ACC112 (cell line): Measurements from ENCODE around the gene ABCC3.

Experiments used
- H2AFZ ChIP-seq: fragments of 200-600 bp; sonication (generic); one replicate; pipeline ENCODE4 v1.6.0; 2017; ENCODE audit warnings: antibody characterized with exemption, low read length; ENCODE audit not compliant: unreplicated experiment
- H3K27ac ChIP-seq: fragments of 200-600 bp; sonication (generic); 2 replicates; pipeline ENCODE4 v1.5.1; 2014; ENCODE audit warnings: low read depth, mild to moderate bottlenecking, antibody characterized with exemption, low read length, moderate library complexity
- H3K27me3 ChIP-seq: fragments of 200-600 bp; sonication (generic); 2 replicates; pipeline ENCODE4 v1.6.1; 2014; ENCODE audit warnings: mild to moderate bottlenecking, antibody characterized with exemption, low read length, moderate library complexity, mixed read lengths; ENCODE audit not compliant: insufficient read depth
- H3K36me3 ChIP-seq: fragments of 200-600 bp; sonication (generic); 2 replicates; pipeline ENCODE4 v1.6.1; 2016; ENCODE audit warnings: mild to moderate bottlenecking, antibody characterized with exemption, low read length, moderate library complexity, mixed read lengths; ENCODE audit not compliant: insufficient read depth
- H3K4me1 ChIP-seq: fragments of 200-600 bp; sonication (generic); one replicate; pipeline ENCODE4 v1.6.1; 2016; ENCODE audit warnings: low read length, mixed read lengths; ENCODE audit not compliant: insufficient read depth, unreplicated experiment, control insufficient read depth
- H3K4me3 ChIP-seq: fragments of 200-600 bp; sonication (generic); 2 replicates; pipeline ENCODE4 v1.5.1; 2014; ENCODE audit warnings: mild to moderate bottlenecking, low read depth, low read length
- H3K79me2 ChIP-seq: fragments of 200-600 bp; sonication (generic); one replicate; pipeline ENCODE4 v1.6.0; 2016; ENCODE audit warnings: low read length; ENCODE audit not compliant: control insufficient read depth, unreplicated experiment, insufficient read depth

Gene ABCC3

GRCh38 chr17:50728881-50729765, 94.4 kb downstream of the ABCC3 start:
- H2AFZ ChIP-seq: no peak overlapping the region
- peaks cover 11% of the 10 kb centered on the region for H3K4me1 ChIP-seq
- no peak overlapping the region for H3K27ac ChIP-seq
- no peak overlapping the region for H3K4me3 ChIP-seq
- H3K36me3 ChIP-seq: no peaks in the 10 kb centered on the region
- H3K27me3 ChIP-seq: no peaks in the 10 kb centered on the region
- peaks cover 94% of the 10 kb centered on the region for H3K79me2 ChIP-seq

- no peaks in the 10 kb centered on the region for H3K36me3 ChIP-seq
- H2AFZ ChIP-seq: no peak overlapping the region
- H3K27ac ChIP-seq: no peak overlapping the region
- peaks cover 94% of the 10 kb centered on the region for H3K79me2 ChIP-seq
- peaks cover 6% of the 10 kb centered on the region for H3K4me1 ChIP-seq
- H3K27me3 ChIP-seq: no peaks in the 10 kb centered on the region
- no peak overlapping the region for H3K4me3 ChIP-seq
These were observed 97.1 kb downstream of the ABCC3 start for GRCh38 chr17:50731575-50732460.

- H3K4me1 ChIP-seq: peaks cover 3% of the 10 kb centered on the region
- peaks cover 92% of the 10 kb centered on the region for H3K79me2 ChIP-seq
- H3K36me3 ChIP-seq: peaks cover 15% of the 10 kb centered on the region
- H3K4me3 ChIP-seq: no peak overlapping the region
- no peak overlapping the region for H2AFZ ChIP-seq
- no peak overlapping the region for H3K27ac ChIP-seq
- no peaks in the 10 kb centered on the region for H3K27me3 ChIP-seq
These were observed 100.6 kb downstream of the ABCC3 start for GRCh38 chr17:50735287-50735686.

GRCh38 chr17:50737118-50737698, 102.5 kb downstream of the ABCC3 start:
- H3K79me2 ChIP-seq: peaks cover 84% of the 10 kb centered on the region

GRCh38 chr17:50739098-50739497, 104.4 kb downstream of the ABCC3 start:
- no peak overlapping the region for H3K27ac ChIP-seq
- H3K4me3 ChIP-seq: no peak overlapping the region
- no peaks in the 10 kb centered on the region for H3K27me3 ChIP-seq
- H3K4me1 ChIP-seq: no peaks in the 10 kb centered on the region
- peaks cover 45% of the 10 kb centered on the region for H3K36me3 ChIP-seq
- no peak overlapping the region for H2AFZ ChIP-seq
- H3K79me2 ChIP-seq: peaks cover 69% of the 10 kb centered on the region

More at GRCh38 chr17:50737118-50737698, 102.5 kb downstream of the ABCC3 start:
- H3K27ac ChIP-seq: no peak overlapping the region
- H3K4me1 ChIP-seq: no peaks in the 10 kb centered on the region
- H2AFZ ChIP-seq: no peak overlapping the region
- H3K36me3 ChIP-seq: peaks cover 31% of the 10 kb centered on the region
- no peaks in the 10 kb centered on the region for H3K27me3 ChIP-seq
- H3K4me3 ChIP-seq: no peak overlapping the region
